Upper lobe of right lung (tissue), 1 donor: ENCODE data around the gene GOLGA6L24. TPM values are rescaled to one million over a fixed set of nuclear protein-coding genes. Genes with fewer than 3 reads are reported as not detected.
"Not testable (repeated sequence)": the region's sequence is repeated elsewhere in the genome, so short reads cannot be mapped to it uniquely, and the experiment has no call there.

Source experiments
- ATAC-seq: fragments of 200-7000 bp; cut with Tn5 transposase; one replicate; pipeline ENCODE4 v1.9.1; 2020; ENCODE audit warnings: mild to moderate bottlenecking, moderate library complexity
- DNase-seq: peaks from one replicate; pipeline ENCODE4 v3.0.0-alpha.2; 2020
- H3K27ac ChIP-seq: fragments of 200-600 bp; one replicate; pipeline ENCODE4 v1.8.0; 2022
- H3K27me3 ChIP-seq: fragments of 200-600 bp; one replicate; pipeline ENCODE4 v1.8.0; 2022; ENCODE audit warnings: mild to moderate bottlenecking
- H3K36me3 ChIP-seq: fragments of 200-600 bp; one replicate; pipeline ENCODE4 v1.8.0; 2022
- H3K4me1 ChIP-seq: fragments of 200-600 bp; one replicate; pipeline ENCODE4 v1.8.0; 2022
- H3K4me3 ChIP-seq: fragments of 200-600 bp; one replicate; pipeline ENCODE4 v1.8.0; 2022; ENCODE audit warnings: mild to moderate bottlenecking
- H3K9me3 ChIP-seq: fragments of 200-600 bp; one replicate; pipeline ENCODE4 v1.8.0; 2022
- intact Hi-C: fragments of 100-400 bp; cut with DNase I; formaldehyde crosslinking; loops from one replicate; pipeline ENCODE4 v1.11.0; 2022
- total RNA-seq: library from RNA; stranded (reverse); fragmentation: NEBNext Ultra II Directional; extraction: Animal tissue kit (Norgen Biotek cat#: 25700); gene quantifications from one replicate; pipeline ENCODE4 v1.2.1, GENCODE V29; 2021
- donor health status: DM: no; HTN: yes; CAD: no; lungs with severe emphysema.

GOLGA6L24 gene
- total RNA-seq, 1 donor from 2014 or later, result not detected

- ATAC-seq, H3K9me3 ChIP-seq, intact Hi-C loops: not testable (repeated sequence)
Measured at GRCh38 chr15:28308718-28309117, 49.2 kb downstream of the GOLGA6L24 start.

More at GRCh38 chr15:28308718-28309117, 49.2 kb downstream of the GOLGA6L24 start:
- not testable (repeated sequence) for H3K27ac ChIP-seq, DNase-seq, H3K4me1 ChIP-seq, H3K36me3 ChIP-seq, H3K27me3 ChIP-seq, H3K4me3 ChIP-seq

Other genes with a start within 250 kb of the GOLGA6L24 start
- gene HERC2, start 35.9 kb downstream of the GOLGA6L24 start, total RNA-seq, result 56.9 TPM
- not detected for gene GOLGA8F, start 20.6 kb upstream of the GOLGA6L24 start, total RNA-seq
- not detected for gene GOLGA8G, start 174.9 kb upstream of the GOLGA6L24 start, total RNA-seq
- gene GOLGA6L25, start 195.5 kb upstream of the GOLGA6L24 start, total RNA-seq, result not detected